ENCODE data around the gene GSTO2.

Gene GSTO2

DNA sequence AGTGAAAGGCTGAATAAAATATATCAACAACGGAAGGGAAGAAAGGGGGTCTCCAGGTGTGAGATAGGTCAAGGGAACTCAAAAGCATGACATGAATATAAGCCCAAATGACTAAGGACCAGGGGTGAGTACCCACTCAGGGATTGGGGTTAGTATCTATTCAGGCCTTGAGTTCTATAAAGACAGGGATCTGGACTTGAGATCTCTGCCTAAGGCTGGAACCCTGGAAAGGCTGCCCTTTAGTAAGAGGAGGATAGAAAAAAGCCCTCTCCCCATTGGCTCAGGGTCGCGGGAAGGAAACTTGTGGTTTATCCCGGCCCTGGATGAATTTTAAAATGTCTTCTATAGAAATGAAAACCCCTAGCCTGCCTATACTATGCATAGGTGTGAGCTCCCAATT lies 71.7 kb downstream of the GSTO2 start:
- no peak for DNase-seq (ENCODE audit: low read depth)

DNA sequence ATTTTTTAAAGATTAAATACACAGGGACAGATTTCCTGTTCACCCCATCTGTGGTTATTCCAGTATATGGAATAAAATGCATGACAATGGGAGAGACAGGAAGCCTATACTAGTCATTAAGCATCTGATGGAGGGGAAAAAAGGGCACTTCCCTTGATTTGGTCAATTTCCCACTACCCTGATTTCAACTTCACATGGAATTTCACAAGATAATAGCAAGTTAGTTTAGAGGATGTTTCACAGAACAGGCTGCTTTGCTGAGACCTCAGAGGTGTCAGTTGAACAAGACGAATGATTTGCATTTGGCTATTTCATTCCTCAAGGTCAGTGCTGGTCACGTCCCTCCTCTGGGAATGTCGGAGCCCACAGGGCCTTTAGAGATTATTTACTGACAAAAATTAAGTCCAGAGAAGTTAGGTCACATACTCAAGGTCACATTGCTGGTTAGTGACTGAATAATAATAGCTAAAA lies 74.0 kb downstream of the GSTO2 start:
- no peak for DNase-seq (ENCODE audit: low read depth)

DNA sequence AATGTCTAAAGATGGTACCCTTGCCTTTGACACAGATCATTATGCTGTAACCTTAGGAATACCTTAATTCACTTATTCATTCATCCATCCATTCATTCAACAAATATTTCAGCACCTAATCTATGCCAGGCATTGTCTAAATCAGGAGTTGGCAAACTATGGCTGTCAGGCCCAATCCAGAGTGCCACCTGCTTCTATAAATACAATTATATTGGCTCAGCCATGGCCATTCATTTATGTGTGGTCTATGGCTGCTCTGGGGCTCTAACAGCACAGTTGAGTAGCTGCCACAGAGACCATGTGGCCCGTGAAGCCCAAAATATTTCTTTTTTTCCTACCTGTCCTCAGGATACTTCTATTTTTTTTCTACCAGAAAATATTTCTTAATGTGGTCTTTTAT lies 75.2 kb downstream of the GSTO2 start:
- DNase-seq (ENCODE audit: low read depth) = no peak

DNA sequence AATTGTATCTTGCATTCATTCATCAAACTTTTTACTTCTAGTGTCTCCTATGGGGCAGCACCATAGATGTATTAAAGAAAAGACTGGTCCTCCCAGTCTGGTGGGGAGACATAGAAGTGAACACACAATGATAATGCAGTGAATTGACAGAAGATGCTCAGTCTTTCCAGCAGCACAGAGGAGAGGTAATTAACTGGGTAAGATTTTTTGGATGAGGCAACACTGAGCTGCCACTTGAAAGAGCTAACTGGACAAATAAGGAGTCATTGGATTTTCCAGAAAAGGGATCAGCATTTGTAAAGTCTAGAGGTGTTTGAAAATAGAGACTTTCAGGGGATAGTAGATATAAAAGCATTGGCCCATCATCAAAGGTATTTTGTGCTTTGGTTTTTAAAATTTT lies 76.5 kb downstream of the GSTO2 start:
- DNase-seq (ENCODE audit: low read depth) = no peak

DNA sequence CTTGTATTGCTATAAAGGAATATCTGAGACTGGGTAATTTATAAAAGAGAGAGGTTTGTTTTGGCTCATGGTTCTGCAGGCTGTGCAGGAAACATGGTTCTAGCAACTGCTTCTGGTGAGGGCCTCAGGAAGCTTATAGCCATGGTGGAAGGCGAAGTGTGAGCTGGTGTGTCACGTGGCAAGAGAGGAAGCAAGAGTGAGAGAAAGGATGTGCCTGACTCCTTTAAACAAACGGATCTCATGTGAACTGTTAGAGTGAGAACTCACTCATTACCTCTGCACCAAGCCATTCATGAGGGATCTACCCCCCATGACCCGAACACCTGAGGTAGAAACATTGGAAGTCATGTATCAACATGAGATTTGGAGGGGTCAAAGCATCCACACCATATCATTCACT lies 77.0 kb downstream of the GSTO2 start:
- DNase-seq (ENCODE audit: low read depth) = no peak

DNA sequence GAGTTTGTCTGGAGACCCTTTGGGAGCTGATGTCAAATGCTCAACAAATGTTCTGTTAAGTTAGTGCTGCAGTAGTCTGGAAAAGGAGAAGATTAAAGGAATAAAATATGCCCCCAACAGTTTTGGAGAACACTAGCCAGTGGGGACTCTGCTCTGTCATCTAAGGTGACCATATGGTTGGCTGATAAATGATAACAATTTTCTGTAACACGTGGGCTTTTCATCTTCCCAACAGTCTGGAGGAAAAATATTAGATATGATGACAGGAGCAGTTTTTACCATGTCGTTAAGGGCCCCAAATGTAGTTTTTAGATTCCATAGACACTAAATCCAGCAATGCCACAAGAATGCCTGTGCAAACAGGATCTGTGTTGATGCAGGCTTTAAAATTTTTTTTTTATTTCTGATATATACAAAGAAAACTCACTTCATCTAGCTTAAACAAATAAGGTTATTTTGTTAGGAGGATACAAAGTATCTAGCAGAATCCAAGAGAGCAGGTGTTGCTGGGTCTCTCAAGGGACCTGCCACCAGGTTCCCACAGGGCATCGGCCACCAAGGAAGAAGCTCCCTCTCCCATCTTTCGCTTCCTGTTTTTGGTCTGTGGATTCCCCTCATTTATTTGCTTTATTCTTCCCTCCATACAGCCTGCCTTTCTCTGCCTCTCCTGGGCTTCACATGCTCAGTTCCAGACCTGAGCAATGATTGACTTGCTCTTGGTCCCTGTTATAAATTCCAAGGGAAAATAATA lies 78.5 kb downstream of the GSTO2 start:
- no peak for DNase-seq (ENCODE audit: low read depth)

GRCh38 chr10:104348601-104349000 lies 79.6 kb downstream of the GSTO2 start:
- no peak for DNase-seq (ENCODE audit: low read depth)

- no peak for DNase-seq (ENCODE audit: low read depth)
Observed at GRCh38 chr10:104349623-104350126, 80.7 kb downstream of the GSTO2 start.

DNA sequence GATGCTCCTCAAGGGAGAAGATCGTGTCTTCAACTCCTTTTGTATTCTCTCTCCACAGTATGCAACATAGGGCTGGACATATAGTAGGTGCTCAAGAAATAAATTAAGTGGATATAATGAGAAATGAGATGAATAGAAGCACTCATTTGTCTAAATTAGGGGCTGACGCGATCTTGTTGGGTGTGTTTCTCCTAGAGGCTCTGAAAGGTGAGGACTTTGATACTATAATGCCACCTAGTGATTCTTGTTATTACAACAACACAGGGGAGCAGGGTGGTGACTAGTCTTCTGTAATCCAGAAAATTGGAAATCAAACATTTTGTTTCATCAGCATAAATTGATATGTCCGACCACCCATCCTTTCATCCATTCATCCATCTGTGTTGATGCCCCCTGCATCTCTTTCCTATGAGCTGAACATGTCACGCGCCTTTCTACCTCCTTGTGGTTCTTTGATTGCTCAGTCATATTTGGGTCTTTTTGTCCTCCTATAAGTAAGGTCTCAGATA lies 81.2 kb downstream of the GSTO2 start:
- DNase-seq (ENCODE audit: low read depth) = no peak

GRCh38 chr10:104351061-104351702 lies 82.2 kb downstream of the GSTO2 start:
- peak; percentile 70 for DNase-seq (ENCODE audit: low read depth)

DNA sequence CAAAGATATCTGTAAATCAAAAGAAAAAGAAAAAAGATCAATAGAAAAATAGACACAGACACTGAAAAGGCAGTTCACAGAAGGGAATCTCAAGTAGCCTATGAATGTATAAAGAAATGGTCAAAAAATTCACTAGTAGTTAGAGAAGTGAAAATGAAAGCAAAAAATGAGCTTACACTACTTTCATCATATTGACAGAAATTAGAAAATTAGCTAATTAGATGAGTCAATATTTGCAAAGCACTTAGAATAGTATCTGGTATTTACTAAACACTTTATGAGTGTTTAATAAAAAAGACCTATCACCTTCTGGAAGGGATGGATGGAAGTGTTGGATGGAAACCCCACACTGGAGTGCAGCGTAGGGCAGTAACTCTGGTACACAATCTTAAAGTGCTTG lies 82.9 kb downstream of the GSTO2 start:
- no peak for DNase-seq (ENCODE audit: low read depth)

GRCh38 chr10:104353325-104354048 lies 84.5 kb downstream of the GSTO2 start, which contains the start of gene CFAP58:
Gene CFAP58 (plus strand): TSS chr10:104353833. CDS start chr10:104353898, 65 bp downstream.
- no peak for DNase-seq (ENCODE audit: low read depth)
